ENCODE data around the gene AOPEP.

AOPEP gene

DNA sequence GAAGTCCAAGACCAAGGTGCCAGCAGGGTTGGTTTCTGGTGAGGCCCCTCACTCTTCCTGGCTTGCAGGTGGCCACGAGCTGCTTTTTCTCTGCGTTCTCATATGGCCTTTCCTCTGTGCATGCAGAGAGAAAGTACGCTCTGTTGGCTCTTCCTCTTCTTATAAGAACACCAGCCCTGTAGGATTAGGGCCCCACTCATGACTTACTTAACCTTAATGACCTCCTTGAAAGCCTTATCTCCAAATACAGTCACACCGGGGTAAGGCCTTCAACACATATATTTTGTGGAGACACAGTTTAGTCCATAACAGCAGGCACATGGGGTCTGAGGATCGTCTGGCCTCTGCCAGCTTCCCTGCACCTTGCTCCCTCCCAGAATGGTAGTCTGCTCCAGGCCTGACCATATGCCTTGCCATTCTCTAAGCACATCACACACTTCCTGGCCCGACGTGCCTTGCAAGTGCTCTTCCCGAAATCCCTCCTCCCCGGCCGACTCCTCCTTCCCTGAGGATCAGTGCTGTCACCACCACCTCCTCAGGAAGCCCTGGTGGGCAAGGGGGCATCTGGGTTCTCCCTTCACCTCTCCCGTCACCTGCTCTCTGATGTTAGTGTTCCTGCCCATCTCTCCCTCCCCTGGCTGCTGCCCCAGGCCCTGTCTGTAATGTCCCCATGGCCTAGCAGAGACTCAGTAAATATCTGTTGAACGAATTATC is 200.7 kb downstream of the AOPEP start:
- no peaks in the 10 kb centered on the region for H3K27me3 ChIP-seq (replicated peaks; ENCODE audit: control insufficient read depth, insufficient read depth, low read length)
- DNase-seq (ENCODE audit: extremely low read depth, insufficient read length) = no peak
- no peaks in the 10 kb centered on the region; the same call in none of the 2 replicates for H3K36me3 ChIP-seq (ENCODE audit: control insufficient read depth, insufficient read depth, low read length)
- H3K4me3 ChIP-seq (replicated peaks; ENCODE audit: low read depth, low read length) = no peak overlapping the region
- TF ChIP-seq, protein P1, sequence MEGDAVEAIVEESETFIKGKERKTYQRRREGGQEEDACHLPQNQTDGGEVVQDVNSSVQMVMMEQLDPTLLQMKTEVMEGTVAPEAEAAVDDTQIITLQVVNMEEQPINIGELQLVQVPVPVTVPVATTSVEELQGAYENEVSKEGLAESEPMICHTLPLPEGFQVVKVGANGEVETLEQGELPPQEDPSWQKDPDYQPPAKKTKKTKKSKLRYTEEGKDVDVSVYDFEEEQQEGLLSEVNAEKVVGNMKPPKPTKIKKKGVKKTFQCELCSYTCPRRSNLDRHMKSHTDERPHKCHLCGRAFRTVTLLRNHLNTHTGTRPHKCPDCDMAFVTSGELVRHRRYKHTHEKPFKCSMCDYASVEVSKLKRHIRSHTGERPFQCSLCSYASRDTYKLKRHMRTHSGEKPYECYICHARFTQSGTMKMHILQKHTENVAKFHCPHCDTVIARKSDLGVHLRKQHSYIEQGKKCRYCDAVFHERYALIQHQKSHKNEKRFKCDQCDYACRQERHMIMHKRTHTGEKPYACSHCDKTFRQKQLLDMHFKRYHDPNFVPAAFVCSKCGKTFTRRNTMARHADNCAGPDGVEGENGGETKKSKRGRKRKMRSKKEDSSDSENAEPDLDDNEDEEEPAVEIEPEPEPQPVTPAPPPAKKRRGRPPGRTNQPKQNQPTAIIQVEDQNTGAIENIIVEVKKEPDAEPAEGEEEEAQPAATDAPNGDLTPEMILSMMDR (IDR thresholded peaks at IDR 0.05; ENCODE audit: insufficient read depth, low read length, poor library complexity, severe bottlenecking) = no peak

DNA sequence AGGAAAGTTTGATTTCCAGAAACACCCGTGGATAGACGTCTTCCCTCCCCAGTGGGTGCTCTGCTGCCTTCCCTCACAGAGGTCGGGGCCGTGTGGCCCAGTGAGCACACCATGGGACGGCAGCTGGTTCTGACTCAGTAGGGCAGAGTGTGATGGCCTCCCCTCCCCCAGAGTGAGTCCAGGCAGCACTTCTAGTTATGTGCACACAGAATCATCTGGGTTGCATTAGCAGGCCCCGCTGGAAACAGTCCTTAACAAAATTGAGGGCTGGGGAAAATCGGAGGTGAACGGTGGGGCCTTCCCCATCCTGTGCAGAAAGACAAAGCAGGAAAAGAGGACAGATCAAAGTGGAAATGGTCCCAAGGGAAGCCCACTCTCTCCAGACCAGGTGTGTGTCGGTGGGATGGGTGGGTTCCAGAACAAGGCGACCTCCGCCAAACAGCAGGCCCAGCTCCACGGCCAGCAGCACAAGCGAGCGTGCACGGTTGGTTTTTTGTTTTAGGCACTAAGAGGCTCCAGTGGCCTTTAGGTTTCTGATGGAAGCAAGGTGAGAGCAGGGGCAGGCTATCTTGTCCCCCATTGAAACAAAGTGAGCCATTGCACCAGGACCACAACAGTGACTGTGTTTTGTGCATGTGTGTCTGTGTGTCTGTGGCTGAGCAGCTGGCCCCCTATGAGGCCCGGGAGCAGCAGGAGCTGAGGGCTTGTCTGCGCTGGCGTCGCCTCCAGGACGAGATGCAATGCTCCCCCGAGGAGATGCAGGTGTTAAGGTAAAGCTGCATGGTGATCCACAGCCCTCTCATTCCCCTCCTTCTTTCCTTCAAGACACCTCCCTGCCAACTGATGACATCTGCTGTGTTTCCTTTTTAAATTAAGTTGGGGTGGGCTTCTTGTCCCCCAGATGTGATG is 201.5 kb downstream of the AOPEP start:
- TF ChIP-seq, protein P1 (IDR thresholded peaks at IDR 0.05; ENCODE audit: insufficient read depth, low read length, poor library complexity, severe bottlenecking) = no peak
- Histone ChIP-seq H3K4me3 (replicated peaks; ENCODE audit: low read depth, low read length) (no peak overlapping the region), H3K36me3 (ENCODE audit: control insufficient read depth, insufficient read depth, low read length) (no peaks in the 10 kb centered on the region; the same call in none of the 2 replicates), H3K27me3 (replicated peaks; ENCODE audit: control insufficient read depth, insufficient read depth, low read length) (no peaks in the 10 kb centered on the region)
- no peak for DNase-seq (ENCODE audit: extremely low read depth, insufficient read length)

DNA sequence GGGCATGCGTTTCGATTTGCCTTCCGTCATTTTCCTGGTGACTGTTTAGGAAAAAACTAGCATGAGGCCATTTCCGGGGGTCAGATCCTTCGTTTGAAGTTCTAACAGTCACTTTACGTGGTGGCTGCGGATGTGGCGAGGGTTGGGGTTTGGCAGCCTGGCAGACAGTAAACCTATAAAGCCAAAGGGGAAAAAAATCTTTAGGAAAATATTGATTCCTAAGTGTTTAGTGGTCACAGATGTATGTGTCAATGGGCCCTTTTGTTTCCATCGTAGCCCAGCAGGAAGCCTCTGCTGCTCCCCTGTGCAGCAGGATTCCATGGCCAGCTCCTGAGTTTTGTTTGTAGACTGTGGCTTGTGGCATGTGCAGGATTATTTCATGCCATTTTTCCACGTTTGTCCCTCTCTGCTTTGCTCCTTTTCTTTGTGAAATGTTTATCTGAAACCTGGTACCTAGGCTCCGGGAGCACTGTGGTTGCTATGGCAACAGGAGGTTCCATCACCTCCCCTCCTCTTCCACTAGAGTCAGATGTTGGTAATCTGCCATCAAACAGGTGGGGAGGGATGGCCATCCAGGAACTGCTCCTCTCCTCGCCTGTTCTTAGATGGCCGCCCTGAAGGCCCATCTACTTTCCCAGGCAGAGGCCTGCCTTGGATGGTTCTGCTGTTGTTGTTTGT is 202.3 kb downstream of the AOPEP start:
- Histone ChIP-seq H3K27me3 (replicated peaks; ENCODE audit: control insufficient read depth, insufficient read depth, low read length) (no peaks in the 10 kb centered on the region), H3K36me3 (ENCODE audit: control insufficient read depth, insufficient read depth, low read length) (no peaks in the 10 kb centered on the region; the same call in none of the 2 replicates), H3K4me3 (replicated peaks; ENCODE audit: low read depth, low read length) (no peak overlapping the region)
- DNase-seq (ENCODE audit: extremely low read depth, insufficient read length) = no peak
- TF ChIP-seq, protein P1 (IDR thresholded peaks at IDR 0.05; ENCODE audit: insufficient read depth, low read length, poor library complexity, severe bottlenecking) = no peak

DNA sequence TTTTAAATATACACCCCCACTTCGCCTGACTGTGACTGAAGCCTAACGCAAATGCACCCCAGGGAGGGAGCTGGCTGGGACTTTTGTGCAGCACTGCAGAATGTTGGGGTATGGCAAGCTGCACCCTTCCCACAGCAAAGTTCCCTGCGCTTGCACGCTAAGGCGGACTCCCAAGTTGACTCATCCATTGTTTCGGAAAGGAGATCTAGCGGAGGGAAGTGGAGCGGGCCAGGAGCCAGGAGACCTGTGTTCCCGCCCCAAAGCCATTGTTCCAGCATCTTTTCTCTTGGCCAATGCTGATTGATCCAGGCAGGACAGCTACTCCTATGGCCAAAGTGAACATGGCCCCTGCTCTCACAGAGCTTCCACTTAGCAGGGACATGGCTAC is 202.9 kb downstream of the AOPEP start:
- H3K27me3 ChIP-seq (replicated peaks; ENCODE audit: control insufficient read depth, insufficient read depth, low read length) = no peaks in the 10 kb centered on the region
- H3K36me3 ChIP-seq (ENCODE audit: control insufficient read depth, insufficient read depth, low read length) = no peaks in the 10 kb centered on the region; the same call in none of the 2 replicates
- no peak overlapping the region for H3K4me3 ChIP-seq (replicated peaks; ENCODE audit: low read depth, low read length)
- TF ChIP-seq, protein P1 (IDR thresholded peaks at IDR 0.05; ENCODE audit: insufficient read depth, low read length, poor library complexity, severe bottlenecking) = no peak
- no peak for DNase-seq (ENCODE audit: extremely low read depth, insufficient read length)

DNA sequence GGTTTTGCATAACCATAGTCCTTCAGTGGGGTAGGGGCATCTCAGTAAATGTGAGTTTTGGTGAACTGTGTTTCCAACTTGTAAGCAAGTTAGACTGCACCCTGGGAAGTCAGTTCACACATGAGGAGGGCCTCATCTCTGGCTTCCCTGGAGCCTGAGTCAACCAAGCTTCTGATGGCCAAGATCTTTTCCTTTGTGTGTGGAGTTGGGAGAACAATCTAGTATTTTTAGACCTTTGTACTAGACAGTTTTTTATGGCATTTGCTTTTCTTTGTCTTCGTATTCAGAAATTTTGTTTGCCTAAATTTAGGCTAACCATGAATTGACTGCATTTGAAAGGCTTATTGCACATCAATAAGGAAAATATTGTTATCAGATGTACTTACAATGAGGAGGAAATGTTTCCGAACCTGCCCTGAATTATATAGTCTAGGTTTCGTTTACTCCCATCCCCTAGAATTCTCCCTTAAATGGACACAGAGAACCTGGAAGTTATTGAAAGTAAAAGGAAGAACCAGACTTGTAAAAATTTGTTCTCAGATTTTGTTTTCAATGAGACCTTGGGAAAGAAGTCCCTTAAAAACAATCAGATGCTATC is 204.6 kb downstream of the AOPEP start:
- no peaks in the 10 kb centered on the region; the same call in none of the 2 replicates for H3K36me3 ChIP-seq (ENCODE audit: control insufficient read depth, insufficient read depth, low read length)
- no peaks in the 10 kb centered on the region for H3K27me3 ChIP-seq (replicated peaks; ENCODE audit: control insufficient read depth, insufficient read depth, low read length)
- DNase-seq (ENCODE audit: extremely low read depth, insufficient read length) = no peak
- no peak overlapping the region for H3K4me3 ChIP-seq (replicated peaks; ENCODE audit: low read depth, low read length)
- TF ChIP-seq, protein P1 (IDR thresholded peaks at IDR 0.05; ENCODE audit: insufficient read depth, low read length, poor library complexity, severe bottlenecking) = no peak

Data from GM06990 (cell line).